ENCODE measurements around the gene SNX9.
"Not testable (repeated sequence)": the region's sequence is repeated elsewhere in the genome, so short reads cannot be mapped to it uniquely, and the experiment has no call there.

Gene SNX9

DNA sequence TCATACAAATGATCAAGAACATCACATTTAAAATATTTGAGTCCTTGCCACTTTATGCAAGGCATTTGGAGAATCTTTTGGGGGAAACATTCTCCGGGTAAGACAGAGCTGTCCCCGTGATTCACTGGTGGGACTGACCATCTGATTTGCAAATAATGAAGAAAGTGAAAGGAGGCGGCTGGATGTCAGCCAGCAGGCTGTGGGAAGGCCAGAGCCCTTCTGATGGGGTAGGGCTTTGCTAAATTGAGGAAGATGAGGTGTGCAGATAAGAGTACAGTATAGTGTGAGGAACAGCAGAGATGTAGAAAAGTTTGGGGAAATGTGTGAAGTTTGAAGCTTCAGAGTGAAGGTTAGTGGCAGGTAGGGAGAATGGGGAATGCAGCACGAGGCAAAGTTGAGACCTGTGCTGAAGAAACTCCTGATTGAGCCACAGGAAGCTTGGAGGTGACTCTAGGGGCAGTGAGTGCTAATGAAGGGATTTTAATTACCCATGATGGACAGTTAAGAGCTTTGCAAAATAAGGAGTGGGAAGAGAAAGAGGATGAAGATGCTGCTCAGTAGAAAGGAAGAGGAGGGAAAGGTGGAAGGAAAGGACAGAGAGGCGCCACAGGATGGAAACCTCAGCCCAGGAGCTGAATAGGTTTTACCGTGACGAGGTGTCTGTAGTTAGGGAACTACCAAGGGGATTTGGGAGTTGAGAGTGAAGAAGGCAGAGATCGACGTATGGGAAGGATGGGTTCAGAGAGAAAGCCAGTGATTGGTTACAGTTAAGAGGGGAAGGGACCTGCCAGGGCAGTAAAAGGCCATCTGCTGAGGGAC, 68.7 kb downstream of the SNX9 start:
- no peak for DNase-seq

DNA sequence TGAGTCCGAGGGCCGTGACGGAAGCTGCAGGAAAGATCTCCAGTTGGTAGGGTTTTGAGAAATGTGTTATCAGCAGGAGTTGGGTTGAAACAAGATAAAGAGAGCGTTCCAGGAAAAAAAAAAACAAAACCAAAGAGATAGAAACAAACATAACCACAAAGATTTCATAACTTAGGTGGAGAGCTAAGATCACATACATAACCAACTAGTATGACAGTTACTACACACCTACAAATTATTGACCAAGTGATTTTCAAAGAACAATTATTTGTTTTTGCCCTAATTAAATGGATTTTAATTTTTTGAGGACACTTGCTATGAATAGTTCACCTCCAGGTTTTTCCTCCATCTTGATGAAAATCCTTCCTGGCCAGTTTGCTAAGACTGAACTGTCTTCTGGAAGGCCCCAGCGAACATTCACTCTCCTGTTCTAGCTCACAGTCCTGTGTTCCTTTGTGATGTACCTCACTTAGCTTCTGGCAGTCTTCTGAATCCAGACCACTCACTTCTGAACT, 69.4 kb downstream of the SNX9 start:
- DNase-seq, result no peak

DNA sequence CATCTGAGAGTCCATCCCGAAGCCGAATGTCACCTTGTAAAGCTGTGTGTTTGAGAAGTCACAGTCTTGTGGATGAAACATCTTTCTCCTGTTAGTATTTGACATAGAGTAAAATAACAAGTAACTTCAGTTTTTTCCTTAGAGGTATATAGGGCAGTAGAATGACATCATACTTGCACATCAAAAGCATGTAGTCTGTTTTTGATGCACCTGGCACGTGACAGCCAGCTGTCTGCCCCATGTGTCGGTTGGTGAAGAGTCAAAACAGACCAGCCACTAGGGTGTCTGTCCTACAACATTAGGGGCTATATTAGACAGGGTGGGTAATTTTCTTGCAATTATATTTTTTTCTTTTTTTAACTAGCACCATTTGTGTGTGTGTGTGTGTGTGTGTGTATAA, 70.2 kb downstream of the SNX9 start:
- DNase-seq, result no peak

DNA sequence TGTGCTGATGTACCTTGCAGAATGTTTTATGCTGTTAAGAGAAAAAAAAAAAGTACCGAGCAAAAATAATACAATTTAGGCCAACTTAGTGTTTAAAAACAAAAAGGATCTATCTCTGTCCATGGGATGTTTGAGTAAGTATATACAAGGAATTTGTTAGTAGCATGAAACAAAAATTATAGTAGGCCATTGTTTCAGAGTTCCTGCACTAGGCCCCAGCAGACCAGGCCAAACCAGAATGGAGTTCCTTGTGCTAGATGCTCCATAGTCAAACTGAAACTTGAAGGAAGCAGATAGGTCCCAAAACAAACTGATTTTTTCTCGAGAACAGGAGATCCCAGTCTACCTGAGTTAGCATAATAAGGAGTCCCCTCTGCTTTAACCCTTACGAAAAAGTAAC, 72.5 kb downstream of the SNX9 start:
- DNase-seq, result no peak

DNA sequence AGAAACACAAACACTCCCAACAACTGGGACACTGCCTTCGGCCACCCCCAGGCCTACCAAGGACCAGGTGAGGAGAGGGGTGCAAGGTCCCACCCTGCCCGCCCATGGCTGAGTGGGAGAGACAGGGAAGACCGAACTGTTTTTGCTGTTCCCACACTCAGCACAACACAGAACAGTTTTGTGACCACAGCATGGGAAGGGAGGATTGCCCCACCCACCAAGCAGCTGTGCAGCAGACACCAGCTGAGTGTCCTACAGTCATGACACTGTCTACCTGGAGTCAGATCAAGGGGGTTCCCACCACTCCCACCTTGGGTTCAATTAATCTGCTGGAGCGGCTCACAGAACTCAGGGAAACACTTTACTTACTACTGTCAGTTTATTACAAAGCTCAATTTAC, 73.9 kb downstream of the SNX9 start:
- DNase-seq, result no peak

DNA sequence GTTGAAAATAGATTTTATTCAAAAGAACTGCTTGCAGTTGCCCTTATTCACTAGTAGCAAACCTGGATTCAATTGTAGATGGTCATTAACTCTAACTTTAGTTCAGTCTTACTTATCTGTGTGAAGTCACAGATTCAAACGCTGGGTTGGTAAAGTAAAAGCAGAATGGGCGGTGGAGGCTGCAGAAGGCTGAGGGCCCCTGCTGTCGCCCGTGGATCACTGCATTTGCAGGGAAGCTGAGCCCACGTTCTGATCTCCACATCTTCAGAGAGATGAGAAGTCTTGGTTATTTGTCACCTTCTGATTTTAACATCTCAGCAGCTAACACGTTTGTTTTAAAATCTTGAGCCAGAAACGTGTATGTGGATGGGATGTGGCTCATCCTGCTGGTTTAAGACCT, 75.1 kb downstream of the SNX9 start:
- DNase-seq, result no peak

DNA sequence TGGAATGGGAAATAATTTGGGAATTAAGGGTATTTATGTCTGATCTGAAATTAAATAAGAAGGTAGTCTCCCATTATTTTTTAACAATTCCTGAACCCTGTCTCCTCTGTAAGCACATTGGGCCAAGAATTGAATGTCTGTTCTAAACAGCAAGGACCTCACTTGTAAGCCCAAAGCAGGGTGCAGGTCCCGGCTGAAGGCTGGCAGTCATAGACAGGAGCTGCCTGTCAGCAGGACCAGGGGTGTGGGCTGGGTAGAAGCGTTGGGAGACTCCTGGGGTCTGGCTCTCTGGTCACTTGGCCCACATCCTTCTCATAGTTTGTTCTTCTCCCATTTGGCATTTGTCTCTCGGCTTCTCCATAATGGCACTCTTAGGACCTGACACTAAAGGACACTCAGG, 75.6 kb downstream of the SNX9 start:
- no peak for DNase-seq

DNA sequence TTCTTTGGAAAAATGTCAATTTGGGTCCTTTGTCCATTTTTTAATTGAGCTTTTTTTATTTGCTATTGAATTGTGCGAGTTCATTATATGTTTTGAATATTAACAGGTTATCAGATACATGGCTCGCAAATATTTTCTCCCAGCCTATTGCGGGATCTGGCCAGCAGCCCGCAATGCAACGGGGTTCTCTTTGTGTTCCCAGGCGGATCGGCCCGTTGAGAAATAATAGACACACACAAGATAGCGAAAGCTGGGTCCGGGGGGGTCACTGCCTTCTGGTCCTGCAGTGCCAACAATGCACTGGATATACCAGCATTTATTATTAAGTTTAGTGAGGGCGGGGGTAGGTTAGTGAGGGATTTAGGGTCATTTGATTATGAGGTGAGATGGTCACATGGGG, 77.2 kb downstream of the SNX9 start:
- not testable (repeated sequence) for DNase-seq

DNA sequence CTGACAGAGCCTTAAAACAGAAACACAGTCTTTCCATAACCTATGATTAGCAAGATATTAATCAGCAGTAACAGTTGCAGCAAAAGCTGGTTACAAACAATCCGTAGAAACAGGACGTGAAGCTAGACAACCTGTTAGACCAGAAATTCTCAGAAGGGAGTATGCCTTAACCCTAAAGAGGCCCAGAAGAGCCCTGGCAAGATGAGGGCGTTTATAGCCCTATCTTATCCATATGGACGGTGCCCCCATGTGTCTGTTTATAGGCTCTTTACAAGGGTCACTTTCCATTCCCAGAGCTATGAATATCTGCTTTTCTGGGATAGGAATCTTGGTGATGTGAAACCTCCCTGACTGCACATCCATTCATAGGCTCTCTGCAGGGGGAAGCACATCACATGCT, 77.7 kb downstream of the SNX9 start:
- not testable (repeated sequence) for DNase-seq

DNA sequence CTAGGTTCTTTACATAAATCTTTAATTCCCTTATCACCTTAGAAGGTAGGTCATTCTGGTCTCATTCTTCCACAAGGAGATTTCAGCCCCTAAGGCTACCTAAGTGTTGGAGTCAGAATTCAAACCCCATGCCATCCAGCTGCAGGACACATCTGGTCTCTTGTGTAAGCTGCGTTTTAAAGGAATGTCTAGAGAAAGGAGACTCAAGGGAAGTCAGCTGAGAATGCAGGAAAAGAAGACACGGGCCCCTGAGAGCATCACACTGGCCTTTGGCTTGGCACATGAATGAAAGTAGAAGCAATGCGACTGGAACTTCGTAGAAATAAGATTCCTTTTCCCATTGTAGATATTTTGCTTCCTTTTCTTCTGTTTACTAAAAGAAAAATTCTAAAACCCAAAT, 82.0 kb downstream of the SNX9 start:
- no peak for DNase-seq

DNA sequence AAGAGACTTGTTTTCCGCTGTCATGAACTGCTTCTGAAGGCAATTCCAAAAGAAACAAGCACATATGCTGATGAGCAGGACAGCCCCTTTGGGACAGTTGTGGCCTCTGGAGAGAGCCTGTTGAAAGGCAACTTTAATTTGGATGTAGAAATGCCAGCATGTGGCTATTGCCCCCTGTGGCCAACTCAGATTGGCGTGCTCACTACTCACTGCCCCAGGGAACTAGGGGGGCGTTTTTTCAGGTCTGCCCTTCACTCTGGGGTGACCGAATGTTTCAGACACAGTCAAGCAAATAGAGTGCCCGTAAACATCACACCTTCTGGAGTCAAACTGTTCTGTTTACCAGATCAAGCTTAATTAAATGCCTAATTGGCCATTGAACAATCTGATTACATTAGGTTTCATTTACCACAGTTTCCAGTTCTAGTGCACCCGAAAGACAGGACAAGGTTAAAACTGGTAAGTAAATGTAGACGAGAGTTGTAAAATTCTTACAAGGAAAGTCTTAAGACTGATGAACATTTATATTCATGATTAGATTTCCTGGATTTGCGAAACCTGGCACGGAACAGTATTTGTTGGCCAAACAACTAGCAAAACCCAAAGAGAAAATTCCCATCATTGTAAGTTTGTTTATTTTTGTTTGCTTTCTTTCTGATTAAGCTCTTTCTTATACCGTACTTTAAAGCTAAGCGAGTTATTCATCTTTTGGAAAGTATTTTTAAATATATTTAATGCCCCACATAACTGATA, 82.7 kb downstream of the SNX9 start:
- no peak for DNase-seq

DNA sequence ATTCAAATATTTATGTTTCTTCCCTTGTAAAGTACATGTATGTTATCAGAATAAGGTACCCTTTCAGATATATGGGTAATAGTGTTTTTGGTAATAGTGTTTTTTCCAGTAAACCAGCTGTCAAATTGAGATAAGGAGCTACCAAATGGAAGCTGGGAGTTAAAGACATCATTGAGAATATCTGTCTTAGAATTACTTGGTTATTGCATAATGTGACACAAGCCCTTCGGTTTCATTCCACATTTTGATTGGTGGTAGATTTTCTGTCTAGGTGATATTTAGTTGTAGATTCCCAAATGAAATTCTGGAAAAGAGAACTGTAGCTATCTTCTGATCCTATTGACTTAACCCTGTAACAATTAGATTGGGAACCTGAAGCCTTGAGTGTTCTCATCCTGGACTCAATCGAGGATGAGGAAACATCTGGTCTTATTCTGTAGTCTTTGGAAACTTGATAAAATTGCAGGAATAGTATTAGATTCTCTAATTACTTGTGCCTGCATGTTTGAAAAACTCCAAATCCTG, 83.6 kb downstream of the SNX9 start:
- DNase-seq, result no peak

DNA sequence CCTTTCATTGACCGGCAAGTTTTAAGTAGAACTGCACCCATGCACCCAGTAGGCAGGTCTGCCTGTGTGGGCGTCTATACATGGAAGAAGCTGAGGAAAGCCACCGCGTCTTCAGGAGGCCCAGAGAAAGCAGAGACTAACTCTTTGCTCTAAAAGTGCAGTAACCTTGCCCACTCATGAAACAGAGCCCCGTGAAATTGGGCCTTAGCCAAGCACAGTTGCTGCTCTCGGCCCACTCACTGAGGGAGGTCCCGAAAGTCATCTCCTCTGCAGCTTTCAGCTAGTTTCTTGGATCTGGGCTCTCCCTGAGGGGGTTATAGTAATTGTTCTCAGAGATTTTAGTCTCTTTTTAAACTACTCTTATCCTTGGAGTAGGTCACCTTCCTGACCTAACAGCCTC, 84.6 kb downstream of the SNX9 start:
- no peak for DNase-seq

DNA sequence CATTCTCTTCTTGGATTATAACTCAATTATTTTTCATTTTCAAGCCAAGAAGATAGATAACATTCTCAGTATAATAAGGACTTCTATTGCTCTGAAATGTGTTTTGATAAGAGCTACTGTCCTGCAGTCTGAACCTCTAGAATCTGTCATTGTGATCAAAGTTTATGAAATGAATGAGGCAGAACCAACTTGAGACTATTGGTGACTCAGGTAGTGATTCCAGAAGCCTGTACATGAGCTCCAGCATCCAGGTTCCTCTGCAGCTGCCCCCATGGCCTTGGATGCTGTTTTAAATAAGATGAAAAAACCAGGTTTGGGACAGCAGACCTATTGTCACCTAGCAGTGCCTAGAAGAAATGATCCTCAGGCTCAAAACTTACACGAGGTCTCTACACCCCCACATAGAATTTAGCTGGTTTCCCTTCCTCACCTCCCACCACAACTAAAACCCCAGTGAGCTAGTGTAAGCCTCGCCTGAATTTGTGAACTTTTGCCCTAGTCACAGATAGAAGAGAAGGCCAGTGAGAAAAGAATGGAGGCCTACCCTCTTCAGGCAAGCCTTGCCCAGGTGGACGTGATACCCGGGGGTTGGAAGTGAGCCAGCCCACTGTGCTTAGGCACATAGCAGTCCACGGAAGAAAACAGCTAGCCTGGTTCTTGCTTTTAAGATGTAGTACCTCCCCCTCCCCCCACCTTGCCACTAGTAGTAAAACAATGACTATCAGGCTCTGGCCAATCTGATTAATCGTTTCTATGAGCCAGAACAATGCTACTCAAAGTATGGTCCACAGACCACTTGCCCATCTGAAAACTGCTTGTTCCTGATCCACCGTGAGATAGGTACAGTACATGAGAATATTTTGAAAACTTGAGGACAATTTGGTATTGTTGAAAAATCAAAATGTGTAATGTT, 85.6 kb downstream of the SNX9 start:
- no peak for DNase-seq

DNA sequence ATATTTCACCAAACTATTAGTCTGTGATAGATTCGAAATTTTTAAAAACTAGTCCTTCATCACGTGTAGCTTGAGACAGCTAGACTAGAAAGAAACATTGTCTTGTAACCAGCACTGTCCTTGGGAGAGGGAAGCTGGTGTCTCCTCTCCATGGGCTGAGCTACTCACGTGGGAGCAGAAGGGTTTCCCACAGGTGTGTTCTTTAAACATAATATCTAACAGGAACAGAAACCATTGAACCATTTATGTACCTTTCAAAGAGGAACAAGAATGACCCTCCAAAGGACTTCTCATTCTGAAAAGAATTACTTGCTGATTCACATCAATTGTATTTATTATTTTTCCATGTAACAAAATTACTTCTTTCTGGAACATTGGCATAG, 86.2 kb downstream of the SNX9 start:
- no peak for DNase-seq

DNA sequence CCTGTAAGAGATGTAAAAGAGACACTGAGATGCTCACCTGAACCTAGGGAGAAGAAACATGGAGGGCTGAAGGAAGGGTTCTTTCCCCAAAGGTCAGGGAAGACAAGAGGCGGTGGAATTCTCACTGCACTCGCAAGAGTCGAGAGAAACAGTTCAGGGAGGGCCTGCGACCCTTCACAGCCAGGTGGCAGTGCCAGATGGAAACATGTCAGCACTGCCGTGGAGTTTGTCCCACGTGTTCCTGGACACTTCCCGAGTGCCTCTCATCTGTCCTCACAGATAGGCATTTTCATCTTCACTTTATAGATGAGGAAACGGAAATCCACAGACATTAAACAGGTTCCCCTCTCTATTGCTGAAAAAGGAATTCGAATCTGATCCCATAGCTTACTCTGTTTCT, 88.2 kb downstream of the SNX9 start:
- DNase-seq, result no peak

DNA sequence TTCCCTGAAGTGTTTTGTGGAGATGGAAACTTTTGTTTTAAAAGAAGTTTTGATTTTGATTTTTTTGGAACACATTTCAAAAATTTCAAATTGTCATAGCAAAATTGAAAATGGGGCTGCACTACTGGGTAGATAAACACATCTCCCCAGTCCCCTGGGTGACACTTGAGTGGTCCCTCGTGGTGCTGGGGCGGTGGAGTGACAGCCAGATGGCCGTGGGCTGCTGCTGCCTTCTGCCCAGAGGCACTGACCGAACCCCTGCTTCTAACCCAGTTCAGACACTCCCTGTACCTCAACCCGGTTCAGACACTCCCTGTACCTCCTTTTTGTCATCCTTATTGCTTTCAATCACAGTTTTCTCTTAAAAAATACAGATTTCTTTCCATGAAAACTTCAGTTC, 88.7 kb downstream of the SNX9 start:
- no peak for DNase-seq

DNA sequence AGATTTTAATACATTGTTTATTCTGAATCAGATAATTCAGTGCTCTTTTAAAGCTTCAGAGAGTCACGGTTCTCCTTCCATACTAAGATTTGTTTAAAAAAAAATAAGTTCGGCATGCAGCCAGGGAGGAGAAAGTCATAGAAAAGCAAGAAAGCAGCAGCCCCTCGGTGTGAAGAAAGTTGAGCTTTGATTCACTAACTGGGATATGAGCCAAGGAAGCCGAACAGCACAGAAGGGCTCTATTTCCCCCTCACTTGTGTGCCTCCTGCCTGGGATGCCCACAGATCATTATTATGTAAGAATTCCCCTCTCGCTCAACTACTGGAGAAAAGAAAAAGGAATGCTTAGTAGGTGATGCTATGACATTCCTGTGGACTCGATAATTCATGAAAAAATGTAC, 89.3 kb downstream of the SNX9 start:
- no peak for DNase-seq

DNA sequence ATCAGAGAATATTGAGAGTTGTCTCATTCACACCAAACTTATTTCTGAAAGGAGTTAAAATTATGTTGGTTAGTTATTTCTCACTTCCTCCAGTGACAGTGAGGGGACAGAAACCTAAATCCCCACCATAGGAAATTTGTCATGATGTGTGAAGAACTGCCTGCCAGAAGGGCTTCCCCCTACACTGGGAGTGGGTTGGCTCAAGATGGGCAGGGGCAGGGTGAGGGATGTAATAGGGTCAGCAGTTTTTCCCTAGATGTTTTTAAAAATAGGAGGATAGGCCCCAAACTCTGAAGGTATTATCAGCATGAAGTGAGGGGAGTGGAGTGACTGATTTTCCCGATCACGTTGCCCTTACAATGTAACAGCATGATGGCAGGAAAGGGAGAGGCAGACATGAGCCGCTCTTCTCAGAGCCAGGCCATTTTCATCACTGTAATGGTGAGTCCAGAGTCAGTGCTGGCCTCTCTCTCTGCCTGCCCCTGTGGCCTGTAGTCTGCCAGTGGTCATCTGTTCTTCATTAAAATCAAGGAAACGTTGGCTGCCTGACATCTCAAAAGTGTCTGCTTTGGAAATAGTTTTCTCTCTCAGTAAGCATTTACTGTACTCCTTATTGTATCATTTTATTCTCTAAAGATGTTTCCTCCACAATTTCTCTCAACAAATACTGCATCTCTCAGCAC, 98.8 kb downstream of the SNX9 start:
- no peak for DNase-seq

DNA sequence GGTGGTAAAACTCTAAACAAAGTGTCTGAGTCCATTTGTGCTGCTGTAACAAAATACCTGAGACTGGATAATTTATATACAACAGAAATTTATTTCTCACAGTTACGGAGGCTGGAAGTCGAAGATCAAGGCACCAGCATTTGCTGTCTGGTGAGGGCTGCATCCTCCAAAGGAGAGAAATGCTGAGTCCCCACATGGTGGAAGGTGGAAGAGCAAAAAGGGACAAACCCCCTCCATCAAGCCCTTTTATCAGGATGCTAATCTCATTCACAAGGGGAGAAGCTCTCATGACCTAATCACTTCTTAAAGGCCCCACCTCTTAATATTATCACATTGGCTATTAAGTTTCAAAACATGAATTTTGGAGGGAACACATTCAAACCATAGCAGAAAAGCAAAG, 102.7 kb downstream of the SNX9 start:
- no peak for DNase-seq

DNA sequence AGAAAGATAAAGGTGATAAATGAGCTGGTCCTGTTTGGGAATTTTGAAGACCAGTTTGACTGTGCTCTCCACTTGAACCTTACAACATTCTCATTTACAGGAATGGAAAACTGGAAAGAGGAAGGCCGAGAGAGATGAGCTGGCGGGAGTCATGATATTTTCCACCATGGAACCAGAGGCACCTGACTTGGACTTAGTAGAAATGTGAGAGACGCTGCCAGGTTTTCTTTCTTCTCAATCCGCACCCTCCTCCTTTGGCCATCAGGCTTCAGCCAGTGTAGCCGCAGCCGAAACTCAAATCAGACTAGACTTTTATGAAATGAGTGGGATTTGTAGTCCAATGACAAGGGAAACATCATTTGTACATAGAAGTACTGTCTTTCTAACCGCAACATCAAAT, 104.0 kb downstream of the SNX9 start:
- no peak for DNase-seq

DNA sequence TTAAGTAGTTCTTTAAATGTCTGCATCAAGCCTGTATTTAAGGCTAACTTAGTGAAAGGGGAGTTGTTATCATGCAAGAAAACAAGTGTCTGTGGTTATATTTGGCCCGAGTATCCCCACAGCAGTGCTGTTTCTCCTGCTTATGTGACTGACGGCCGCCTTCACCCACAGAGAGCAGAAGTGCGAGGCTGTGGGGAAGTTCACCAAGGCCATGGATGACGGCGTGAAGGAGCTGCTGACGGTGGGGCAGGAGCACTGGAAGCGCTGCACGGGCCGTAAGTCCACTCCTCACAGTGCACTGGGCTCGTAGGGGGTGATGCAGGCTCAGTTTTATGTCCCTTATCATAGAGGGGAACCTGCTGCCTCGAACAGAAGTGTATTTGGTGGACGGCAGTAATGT, 105.4 kb downstream of the SNX9 start:
- no peak for DNase-seq

DNA sequence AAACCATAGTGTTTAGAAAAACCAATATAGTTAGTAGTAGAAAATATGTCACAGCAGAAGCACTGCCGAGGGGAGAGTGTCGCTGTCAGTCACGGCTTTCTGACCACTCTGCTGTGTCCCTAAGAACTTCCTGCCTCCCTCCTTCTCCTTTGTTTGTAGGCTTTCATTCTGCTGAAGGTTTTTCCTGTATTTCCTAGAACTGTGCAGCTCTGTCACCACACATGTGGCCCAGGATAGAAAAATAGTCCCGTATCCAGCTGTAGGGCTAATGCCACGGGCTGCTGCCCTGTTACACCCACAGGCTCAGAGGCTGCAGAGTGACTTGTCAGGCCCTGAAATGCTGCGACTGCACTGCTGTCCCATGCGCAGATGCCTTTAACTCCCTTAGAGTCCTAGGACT, 106.0 kb downstream of the SNX9 start:
- no peak for DNase-seq

Measured in COR-L47 (cell line).